HEK293 (cell line): ENCODE results near the gene CANT1.

Experiments
- MZF1 ChIP-seq: fragments of 450-650 bp; formaldehyde crosslinking; IDR thresholded peaks from 2 replicates; pipeline ENCODE4 v1.5.1; 2017; ENCODE audit warnings: missing biosample characterization, missing genetic modification characterization, borderline replicate concordance
- ZFP3 ChIP-seq: fragments of 450-650 bp; formaldehyde crosslinking; IDR thresholded peaks from 2 replicates; pipeline ENCODE4 v1.5.1; 2016; ENCODE audit warnings: low read depth, missing biosample characterization, missing genetic modification characterization
- ZNF24 ChIP-seq: fragments of 450-650 bp; formaldehyde crosslinking; IDR thresholded peaks from 2 replicates; pipeline ENCODE4 v1.5.1; 2016; ENCODE audit warnings: missing biosample characterization, missing genetic modification characterization
- ZNF274 ChIP-seq, 2 experiments: fragments of 200-500 bp in 1 of 2; fragments of 450-650 bp in 1 of 2; sonication (Bioruptor generic) in 1 of 2; formaldehyde crosslinking in 1 of 2; IDR thresholded peaks; 2 replicates each; pipeline versions ENCODE4 v1.5.1 to v1.6.1; 2014 to 2016; ENCODE audit warnings: borderline replicate concordance in 1 of 2, inconsistent platforms in 1 of 2, low read length in 1 of 2, missing biosample characterization in 1 of 2, missing genetic modification characterization in 1 of 2
- TF ChIP-seq, protein P1 (sequence below): fragments of 450-650 bp; formaldehyde crosslinking; IDR thresholded peaks from 2 replicates; pipeline ENCODE4 v1.5.1; 2016; ENCODE audit warnings: missing biosample characterization, missing genetic modification characterization
- TF ChIP-seq, protein P2 (sequence below): fragments of 450-650 bp; formaldehyde crosslinking; IDR thresholded peaks from 2 replicates; pipeline ENCODE4 v1.5.1; 2016; ENCODE audit warnings: missing biosample characterization, missing genetic modification characterization

DNA sequence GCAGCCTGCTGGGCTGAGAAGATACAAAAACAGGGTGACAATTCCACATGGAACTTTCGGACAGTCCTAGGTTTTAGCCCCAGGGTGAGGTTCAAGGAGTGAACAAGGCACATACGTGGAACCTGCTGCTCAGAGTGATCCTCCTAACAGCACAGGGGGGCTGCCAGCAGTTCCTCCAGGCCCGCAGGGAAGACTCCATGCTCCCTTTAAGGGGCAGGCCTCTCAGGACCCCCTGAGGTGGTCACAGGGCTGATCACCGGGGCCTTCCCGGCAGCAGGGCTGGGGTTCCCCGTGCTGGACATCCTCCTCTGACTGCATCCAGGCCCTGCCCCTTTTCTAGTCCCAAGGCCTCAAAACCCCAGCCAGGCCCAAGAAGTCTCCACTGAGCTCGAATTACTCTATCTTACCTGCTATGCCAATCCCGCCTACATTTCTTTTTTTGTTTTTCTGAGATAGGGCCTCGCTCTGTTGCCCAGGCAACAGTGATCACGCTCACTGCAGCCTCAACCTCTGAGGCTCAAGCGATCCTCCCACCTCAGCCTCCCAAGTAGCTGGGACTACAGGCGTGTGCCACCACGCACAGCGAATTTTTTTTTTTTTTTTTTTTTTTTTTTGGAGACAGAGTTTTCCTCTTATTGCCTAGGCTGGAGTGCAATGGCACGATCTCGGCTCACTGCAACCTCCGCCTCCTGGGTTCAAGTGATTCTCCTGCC is 10.4 kb downstream of the CANT1 start:
- TF ChIP-seq, protein P1, sequence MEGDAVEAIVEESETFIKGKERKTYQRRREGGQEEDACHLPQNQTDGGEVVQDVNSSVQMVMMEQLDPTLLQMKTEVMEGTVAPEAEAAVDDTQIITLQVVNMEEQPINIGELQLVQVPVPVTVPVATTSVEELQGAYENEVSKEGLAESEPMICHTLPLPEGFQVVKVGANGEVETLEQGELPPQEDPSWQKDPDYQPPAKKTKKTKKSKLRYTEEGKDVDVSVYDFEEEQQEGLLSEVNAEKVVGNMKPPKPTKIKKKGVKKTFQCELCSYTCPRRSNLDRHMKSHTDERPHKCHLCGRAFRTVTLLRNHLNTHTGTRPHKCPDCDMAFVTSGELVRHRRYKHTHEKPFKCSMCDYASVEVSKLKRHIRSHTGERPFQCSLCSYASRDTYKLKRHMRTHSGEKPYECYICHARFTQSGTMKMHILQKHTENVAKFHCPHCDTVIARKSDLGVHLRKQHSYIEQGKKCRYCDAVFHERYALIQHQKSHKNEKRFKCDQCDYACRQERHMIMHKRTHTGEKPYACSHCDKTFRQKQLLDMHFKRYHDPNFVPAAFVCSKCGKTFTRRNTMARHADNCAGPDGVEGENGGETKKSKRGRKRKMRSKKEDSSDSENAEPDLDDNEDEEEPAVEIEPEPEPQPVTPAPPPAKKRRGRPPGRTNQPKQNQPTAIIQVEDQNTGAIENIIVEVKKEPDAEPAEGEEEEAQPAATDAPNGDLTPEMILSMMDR (tag by site-specific recombination): no peak
- TF ChIP-seq MZF1 (no peak), ZFP3 (no peak), ZNF274 (IDR thresholded peaks at IDR 0.05; ENCODE audit: low read length) (no peak), ZNF274 (tag by site-specific recombination; IDR thresholded peaks at IDR 0.05; ENCODE audit: borderline replicate concordance) (no peak), ZNF24 (no peak)
- TF ChIP-seq, protein P2, sequence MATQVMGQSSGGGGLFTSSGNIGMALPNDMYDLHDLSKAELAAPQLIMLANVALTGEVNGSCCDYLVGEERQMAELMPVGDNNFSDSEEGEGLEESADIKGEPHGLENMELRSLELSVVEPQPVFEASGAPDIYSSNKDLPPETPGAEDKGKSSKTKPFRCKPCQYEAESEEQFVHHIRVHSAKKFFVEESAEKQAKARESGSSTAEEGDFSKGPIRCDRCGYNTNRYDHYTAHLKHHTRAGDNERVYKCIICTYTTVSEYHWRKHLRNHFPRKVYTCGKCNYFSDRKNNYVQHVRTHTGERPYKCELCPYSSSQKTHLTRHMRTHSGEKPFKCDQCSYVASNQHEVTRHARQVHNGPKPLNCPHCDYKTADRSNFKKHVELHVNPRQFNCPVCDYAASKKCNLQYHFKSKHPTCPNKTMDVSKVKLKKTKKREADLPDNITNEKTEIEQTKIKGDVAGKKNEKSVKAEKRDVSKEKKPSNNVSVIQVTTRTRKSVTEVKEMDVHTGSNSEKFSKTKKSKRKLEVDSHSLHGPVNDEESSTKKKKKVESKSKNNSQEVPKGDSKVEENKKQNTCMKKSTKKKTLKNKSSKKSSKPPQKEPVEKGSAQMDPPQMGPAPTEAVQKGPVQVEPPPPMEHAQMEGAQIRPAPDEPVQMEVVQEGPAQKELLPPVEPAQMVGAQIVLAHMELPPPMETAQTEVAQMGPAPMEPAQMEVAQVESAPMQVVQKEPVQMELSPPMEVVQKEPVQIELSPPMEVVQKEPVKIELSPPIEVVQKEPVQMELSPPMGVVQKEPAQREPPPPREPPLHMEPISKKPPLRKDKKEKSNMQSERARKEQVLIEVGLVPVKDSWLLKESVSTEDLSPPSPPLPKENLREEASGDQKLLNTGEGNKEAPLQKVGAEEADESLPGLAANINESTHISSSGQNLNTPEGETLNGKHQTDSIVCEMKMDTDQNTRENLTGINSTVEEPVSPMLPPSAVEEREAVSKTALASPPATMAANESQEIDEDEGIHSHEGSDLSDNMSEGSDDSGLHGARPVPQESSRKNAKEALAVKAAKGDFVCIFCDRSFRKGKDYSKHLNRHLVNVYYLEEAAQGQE (tag by site-specific recombination): no peak
